Ishikawa (cell line): ENCODE data around the gene CCNI.

Source experiments
- CEBPB ChIP-seq: IDR thresholded peaks from 2 replicates; pipeline ENCODE4 v1.6.1; 2012
- CREB1 ChIP-seq: IDR thresholded peaks from 2 replicates; pipeline ENCODE4 v1.6.1; 2012; ENCODE audit warnings: low read depth
- EGR1 ChIP-seq: IDR thresholded peaks from 2 replicates; pipeline ENCODE4 v1.6.1; 2012
- EP300 ChIP-seq: IDR thresholded peaks from 2 replicates; pipeline ENCODE4 v1.6.1; 2012; ENCODE audit warnings: borderline replicate concordance
- FOXM1 ChIP-seq: IDR thresholded peaks from 2 replicates; pipeline ENCODE4 v1.6.1; 2012; ENCODE audit warnings: low read depth, borderline replicate concordance
- NFIC ChIP-seq: IDR thresholded peaks from 2 replicates; pipeline ENCODE4 v1.6.1; 2012
- RAD21 ChIP-seq: IDR thresholded peaks from 2 replicates; pipeline ENCODE4 v1.6.1; 2012; ENCODE audit warnings: low read depth
- TAF1 ChIP-seq: IDR thresholded peaks from 2 replicates; pipeline ENCODE4 v1.6.1; 2012; ENCODE audit warnings: low read depth, mild to moderate bottlenecking
- TCF12 ChIP-seq: IDR thresholded peaks from 2 replicates; pipeline ENCODE4 v1.6.1; 2012; ENCODE audit warnings: low read depth
- TEAD4 ChIP-seq: IDR thresholded peaks from 2 replicates; pipeline ENCODE4 v1.6.1; 2012
- YY1 ChIP-seq: IDR thresholded peaks from 2 replicates; pipeline ENCODE4 v1.6.1; 2012; ENCODE audit warnings: low read depth
- ZBTB7A ChIP-seq: IDR thresholded peaks from 2 replicates; pipeline ENCODE4 v1.6.1; 2012; ENCODE audit warnings: low read depth
- TF ChIP-seq, protein P1 (sequence below): IDR thresholded peaks from 2 replicates; pipeline ENCODE4 v1.6.1; 2012
- TF ChIP-seq, protein P2 (sequence below): IDR thresholded peaks from 2 replicates; pipeline ENCODE4 v1.6.1; 2012; ENCODE audit warnings: low read depth, mild to moderate bottlenecking
- TF ChIP-seq, protein P3 (sequence below): IDR thresholded peaks from 2 replicates; pipeline ENCODE4 v1.6.1; 2012

Gene CCNI

DNA sequence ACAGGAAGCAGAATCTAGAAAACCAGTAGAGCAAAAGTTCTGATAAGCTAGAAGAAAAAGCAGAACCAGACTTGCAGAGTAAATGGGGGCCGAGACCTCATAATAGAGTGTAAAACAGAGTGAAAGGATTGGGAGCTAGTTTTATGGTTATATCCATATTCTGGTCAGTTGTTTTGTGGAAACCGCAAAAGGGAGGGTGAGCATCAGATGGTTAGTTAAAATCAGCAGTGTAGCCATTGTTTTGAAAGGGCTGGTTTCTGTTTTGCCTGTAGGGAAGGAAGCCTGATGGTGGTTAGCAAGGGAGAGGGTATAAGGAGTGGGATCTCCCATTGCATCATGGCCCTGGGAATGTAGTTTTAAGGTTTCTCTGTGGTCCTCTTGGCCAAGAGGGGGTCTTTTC, 17.2 kb upstream of the CCNI start:
- TF ChIP-seq CREB1 (no peak), CEBPB (no peak), NFIC (no peak), ZBTB7A (no peak), EGR1 (no peak), EP300 (no peak), RAD21 (no peak), YY1 (no peak), TEAD4 (no peak), FOXM1 (no peak)

DNA sequence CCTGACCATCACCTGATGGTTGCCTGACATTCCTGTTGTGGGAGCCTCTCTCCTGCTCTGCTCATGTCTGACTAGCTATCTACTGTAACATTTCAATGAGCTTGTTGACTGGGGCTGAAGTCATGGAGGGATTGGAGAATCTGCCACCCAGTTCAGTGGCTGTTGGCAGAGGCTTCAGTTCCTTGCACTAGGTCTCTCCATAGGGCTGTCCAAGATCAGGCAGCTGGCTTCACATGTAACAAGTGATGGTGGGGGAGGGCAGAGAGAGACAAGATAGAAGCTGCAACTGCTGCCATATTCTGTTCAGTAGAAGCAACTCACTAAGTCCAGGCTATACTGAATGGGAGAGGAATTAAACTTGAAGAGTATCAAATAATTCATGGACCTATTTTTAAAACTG, 14.1 kb upstream of the CCNI start:
- TF ChIP-seq EP300 = no peak
- no peak for TF ChIP-seq CREB1
- no peak for TF ChIP-seq ZBTB7A
- no peak for TF ChIP-seq FOXM1
- TF ChIP-seq CEBPB = no peak
- TF ChIP-seq, protein P1, sequence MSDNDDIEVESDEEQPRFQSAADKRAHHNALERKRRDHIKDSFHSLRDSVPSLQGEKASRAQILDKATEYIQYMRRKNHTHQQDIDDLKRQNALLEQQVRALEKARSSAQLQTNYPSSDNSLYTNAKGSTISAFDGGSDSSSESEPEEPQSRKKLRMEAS = no peak
- TF ChIP-seq TAF1 = no peak
- no peak for TF ChIP-seq TEAD4
- TF ChIP-seq YY1 = no peak

DNA sequence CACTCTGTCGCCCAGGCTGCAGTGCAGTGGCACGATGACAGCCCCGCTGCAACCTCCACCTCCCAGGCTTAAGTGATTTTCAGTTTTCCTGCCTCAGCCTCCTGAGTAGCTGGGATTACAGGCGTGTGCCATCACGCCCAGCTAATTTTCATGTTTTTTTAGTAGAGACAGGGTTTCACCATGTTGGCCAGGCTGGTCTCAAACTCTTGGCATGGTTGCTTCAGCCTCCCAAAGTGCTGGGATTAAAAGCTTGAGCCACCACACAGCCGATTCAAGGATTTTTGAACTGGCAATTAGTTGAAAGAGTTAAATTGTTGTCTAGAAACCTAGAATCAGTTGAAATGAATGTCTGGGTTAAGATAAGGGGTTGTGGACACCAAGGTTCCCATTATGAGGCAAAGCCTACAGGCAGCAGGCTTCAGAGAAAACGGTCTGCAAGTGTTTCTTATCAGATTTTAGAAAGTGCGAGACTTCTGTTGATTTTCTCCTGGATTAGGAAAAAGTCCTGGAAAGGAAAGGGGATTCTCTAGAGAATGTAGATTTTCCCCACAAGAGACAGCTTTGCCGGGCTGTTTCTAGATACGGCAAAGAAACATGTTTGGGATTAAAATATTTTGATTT, 8.3 kb upstream of the CCNI start:
- TF ChIP-seq RAD21 = no peak
- no peak for TF ChIP-seq EP300
- no peak for TF ChIP-seq CEBPB
- TF ChIP-seq, protein P1 = no peak
- TF ChIP-seq, protein P2, sequence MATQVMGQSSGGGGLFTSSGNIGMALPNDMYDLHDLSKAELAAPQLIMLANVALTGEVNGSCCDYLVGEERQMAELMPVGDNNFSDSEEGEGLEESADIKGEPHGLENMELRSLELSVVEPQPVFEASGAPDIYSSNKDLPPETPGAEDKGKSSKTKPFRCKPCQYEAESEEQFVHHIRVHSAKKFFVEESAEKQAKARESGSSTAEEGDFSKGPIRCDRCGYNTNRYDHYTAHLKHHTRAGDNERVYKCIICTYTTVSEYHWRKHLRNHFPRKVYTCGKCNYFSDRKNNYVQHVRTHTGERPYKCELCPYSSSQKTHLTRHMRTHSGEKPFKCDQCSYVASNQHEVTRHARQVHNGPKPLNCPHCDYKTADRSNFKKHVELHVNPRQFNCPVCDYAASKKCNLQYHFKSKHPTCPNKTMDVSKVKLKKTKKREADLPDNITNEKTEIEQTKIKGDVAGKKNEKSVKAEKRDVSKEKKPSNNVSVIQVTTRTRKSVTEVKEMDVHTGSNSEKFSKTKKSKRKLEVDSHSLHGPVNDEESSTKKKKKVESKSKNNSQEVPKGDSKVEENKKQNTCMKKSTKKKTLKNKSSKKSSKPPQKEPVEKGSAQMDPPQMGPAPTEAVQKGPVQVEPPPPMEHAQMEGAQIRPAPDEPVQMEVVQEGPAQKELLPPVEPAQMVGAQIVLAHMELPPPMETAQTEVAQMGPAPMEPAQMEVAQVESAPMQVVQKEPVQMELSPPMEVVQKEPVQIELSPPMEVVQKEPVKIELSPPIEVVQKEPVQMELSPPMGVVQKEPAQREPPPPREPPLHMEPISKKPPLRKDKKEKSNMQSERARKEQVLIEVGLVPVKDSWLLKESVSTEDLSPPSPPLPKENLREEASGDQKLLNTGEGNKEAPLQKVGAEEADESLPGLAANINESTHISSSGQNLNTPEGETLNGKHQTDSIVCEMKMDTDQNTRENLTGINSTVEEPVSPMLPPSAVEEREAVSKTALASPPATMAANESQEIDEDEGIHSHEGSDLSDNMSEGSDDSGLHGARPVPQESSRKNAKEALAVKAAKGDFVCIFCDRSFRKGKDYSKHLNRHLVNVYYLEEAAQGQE = no peak
- TF ChIP-seq ZBTB7A = no peak
- no peak for TF ChIP-seq TAF1
- no peak for TF ChIP-seq EGR1
- TF ChIP-seq NFIC = no peak
- no peak for TF ChIP-seq CREB1
- no peak for TF ChIP-seq FOXM1
- no peak for TF ChIP-seq YY1
- TF ChIP-seq TEAD4 = no peak
- no peak for TF ChIP-seq TCF12

DNA sequence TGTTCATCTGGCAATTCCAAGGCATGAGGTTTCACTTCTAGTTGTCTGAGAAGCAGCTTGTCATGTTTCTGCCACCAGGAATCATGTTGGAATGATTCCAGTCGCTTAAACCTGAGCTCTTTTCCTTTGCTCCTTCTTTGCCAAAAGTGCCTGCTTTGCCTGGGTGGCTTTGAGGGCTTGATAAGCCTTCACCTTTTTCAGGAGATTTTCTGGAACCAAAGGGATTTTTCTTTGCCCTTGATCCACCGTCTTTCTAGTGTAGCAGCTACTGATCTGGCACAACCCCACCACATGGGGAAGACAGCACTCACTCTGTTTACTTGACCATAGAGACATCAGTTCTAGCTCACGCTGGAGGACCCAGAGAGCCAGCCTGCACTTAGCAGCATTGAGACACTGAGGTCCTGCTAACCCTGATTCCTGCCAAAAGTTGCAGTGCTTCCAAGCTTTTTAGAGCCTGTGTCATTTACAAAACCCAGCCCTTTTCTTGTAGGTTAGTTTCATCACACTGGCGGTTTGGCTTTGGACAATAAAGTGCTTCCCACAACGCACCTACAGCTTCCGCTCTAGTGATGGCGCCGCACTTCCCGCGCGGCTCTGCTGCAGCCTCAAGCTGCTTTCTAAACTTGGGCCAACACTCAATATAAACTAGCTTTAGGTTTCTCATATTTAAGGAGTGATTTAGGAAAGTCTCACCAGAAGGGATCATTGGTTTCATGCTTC, 7.3 kb upstream of the CCNI start:
- TF ChIP-seq TEAD4 = no peak
- TF ChIP-seq ZBTB7A = no peak
- TF ChIP-seq, protein P3, sequence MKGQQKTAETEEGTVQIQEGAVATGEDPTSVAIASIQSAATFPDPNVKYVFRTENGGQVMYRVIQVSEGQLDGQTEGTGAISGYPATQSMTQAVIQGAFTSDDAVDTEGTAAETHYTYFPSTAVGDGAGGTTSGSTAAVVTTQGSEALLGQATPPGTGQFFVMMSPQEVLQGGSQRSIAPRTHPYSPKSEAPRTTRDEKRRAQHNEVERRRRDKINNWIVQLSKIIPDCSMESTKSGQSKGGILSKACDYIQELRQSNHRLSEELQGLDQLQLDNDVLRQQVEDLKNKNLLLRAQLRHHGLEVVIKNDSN = no peak
- no peak for TF ChIP-seq EP300
- TF ChIP-seq NFIC = no peak
- TF ChIP-seq YY1 = no peak
- TF ChIP-seq EGR1 = no peak
- no peak for TF ChIP-seq TAF1
- TF ChIP-seq, protein P2 = no peak
- TF ChIP-seq, protein P1 = no peak
- TF ChIP-seq FOXM1 = no peak
- TF ChIP-seq CEBPB = no peak
- no peak for TF ChIP-seq TCF12
- TF ChIP-seq CREB1 = no peak
- no peak for TF ChIP-seq RAD21

DNA sequence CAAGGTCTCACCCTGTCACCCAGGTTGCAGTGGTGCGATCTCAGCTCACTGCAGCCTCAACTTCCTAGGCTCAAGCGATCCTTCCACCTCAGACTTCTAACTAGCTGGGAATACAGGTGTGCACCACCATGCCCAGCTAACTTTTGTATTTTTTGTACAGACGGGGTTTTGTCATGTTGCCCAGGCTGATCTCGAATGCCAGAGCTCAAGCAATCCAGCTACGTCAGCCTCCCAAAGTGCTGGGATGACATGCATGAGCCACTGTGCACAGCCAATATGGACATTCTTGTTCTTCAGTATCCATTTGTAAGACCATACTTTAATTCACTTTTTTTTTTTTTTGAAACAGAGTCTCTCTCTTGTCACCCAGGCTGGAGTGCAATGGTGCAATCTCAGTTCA, 3.5 kb upstream of the CCNI start:
- TF ChIP-seq NFIC (no peak), TEAD4 (no peak), ZBTB7A (no peak), TCF12 (no peak), CREB1 (no peak), EP300 (no peak), EGR1 (no peak)
- TF ChIP-seq, protein P1 = no peak
